GM12874 (cell line): Measurements from ENCODE around the gene ADAMTS20.

Source experiments
- TF ChIP-seq, protein P1 (sequence below): IDR thresholded peaks from 2 replicates; pipeline ENCODE4 v1.5.1; 2011; ENCODE audit warnings: low read depth, mild to moderate bottlenecking, control low read depth, low read length, moderate library complexity; ENCODE audit not compliant: insufficient read depth

Gene ADAMTS20

DNA sequence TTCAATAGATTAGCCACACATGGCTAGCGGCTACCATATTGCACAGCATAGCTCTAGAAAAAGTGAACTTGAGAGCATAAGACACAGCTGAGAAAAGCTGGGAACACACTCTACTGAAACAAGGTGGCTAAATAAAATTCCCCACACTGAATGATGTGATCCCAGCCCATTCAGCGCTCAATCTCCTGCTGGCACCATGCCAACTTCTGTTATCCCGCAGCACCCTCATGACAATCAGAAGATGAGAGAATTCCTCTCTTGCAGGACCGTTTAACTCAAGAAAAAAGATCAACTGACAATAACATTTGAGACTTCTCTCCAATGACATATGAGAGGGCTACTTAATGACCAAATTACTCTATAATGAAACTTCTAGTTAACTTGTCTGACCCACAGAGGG lies 115.4 kb downstream of the ADAMTS20 start:
- TF ChIP-seq, protein P1, sequence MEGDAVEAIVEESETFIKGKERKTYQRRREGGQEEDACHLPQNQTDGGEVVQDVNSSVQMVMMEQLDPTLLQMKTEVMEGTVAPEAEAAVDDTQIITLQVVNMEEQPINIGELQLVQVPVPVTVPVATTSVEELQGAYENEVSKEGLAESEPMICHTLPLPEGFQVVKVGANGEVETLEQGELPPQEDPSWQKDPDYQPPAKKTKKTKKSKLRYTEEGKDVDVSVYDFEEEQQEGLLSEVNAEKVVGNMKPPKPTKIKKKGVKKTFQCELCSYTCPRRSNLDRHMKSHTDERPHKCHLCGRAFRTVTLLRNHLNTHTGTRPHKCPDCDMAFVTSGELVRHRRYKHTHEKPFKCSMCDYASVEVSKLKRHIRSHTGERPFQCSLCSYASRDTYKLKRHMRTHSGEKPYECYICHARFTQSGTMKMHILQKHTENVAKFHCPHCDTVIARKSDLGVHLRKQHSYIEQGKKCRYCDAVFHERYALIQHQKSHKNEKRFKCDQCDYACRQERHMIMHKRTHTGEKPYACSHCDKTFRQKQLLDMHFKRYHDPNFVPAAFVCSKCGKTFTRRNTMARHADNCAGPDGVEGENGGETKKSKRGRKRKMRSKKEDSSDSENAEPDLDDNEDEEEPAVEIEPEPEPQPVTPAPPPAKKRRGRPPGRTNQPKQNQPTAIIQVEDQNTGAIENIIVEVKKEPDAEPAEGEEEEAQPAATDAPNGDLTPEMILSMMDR: no peak

DNA sequence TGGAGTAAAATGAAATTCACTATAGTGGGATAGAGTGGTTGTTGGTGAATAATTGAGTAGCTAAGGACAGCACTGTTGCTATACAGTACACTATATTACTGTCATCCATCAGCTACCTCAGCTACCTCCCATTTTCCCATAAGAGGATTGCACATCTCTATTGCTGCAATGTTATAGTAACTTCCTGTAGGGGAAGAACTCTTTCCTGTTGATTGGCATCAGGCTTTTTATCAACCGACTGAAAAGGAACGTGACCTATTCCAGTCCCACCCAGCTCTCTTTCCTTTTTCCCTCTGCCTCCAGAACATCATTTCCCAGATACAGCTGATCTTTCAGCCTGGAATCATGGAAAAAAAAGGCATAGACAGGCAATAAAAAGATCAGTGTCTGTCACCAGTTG lies 117.4 kb downstream of the ADAMTS20 start:
- TF ChIP-seq, protein P1: no peak

DNA sequence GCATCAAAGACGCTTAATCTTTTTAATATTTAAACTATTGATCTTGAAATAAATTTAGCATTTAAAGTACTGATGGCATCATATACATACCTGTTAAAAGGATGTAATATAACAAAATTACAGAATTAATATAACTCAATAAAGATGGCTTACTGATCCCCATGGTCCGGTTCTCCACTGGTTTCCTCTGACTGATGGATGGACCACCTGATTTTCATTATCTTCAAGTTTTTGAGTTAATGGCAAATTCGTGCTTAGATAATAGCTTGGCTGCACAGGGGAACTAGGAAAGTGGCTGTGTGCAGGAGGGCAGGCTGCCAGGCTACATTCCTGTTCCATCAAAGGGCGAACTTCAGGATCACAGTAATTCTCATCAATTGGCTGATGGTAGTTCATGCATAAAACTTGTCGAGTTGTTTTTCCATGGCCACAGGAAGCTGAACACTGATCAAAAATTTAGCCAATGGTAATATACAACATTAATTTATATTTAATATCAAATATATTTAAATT lies 123.9 kb downstream of the ADAMTS20 start:
- TF ChIP-seq, protein P1: no peak

DNA sequence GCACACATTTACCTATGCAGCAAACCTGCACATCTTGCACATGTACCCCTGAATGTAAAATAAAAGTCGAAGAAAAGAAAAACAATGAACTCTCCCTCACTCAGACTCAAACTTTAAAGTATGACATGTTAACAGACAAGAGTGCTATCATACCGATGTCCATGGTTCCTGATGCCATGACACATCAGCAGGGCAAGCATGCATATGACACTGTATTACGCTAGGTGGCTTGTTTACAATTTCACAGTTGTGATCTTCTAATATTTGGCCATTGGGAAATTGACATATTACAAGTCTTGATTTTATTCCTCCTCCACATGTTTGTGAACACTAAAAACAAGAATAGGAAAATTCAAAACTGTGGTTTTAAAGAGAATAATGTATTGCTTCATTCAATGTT lies 126.6 kb downstream of the ADAMTS20 start:
- TF ChIP-seq, protein P1: no peak

DNA sequence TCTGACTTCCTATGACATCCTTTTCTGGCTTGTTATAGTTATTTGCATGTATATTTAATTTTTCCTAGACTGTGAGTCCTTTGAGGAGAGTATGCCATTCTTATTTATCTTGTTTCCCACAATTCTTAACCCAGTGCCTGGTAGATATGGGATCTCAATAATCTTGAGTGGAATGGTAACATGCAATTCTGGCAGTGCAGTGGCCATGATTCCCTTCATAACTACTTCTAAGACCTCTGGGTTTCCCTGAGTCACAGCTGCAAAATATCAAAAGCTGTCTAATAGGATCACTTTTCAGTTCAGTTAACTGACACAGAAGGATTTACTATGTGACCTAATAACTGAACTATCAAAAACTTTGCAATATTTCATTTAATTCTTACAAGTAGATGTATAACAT lies 135.0 kb downstream of the ADAMTS20 start:
- TF ChIP-seq, protein P1: no peak

DNA sequence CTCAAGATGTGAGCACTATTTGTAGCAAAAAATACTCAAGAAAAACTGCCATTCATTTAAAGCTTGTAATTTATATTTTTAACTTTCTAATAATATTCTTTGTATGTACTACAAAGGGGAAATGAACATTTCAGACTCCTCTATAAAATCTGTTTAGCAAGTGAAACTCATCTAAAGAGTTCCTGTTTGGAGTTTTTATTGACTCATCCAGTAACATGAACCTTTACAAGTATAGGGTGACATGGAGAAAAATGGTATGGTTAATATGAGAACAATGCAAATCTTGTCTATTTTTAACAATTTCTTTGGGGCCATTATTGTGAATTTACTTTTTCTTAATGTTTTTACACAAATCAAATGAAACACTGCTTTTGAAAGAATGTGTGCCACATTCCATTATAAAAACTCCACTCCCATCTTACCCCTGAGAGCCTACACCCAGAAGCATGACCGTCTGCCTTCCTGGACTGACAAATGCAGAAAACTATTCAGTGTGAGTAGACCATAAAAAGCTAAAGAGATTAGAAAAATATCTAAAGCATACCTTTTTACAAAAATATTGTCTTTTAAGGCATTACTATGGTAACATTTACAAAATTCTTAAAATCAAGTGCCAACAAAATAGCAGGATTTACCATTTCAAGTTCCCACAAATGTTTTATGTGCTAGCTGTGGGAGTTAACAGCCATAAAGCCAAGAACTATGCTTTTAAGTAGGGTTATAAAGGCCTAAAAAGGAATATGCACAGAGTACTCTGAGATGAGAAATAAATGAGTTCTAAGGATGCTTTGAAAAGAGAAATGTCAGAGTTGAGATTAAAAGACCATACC lies 144.0 kb downstream of the ADAMTS20 start:
- TF ChIP-seq, protein P1: no peak

DNA sequence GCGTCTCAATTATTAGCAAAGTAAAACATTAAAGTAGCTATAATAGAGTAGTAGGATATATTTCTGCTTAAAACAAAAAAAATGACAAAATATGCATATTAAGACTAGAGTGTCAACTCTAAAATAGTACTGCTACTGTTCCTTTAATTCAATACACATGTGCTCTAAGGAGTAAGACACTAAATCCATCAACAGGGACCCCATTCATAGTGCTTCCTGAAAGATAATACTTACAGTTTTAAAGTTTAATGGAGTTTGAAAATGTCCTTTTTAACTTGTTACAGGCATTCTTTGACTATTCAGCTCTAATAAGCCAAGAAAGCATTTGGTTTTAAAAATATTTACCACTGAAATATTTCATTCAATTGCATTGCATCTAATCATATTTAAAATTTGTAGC lies 145.2 kb downstream of the ADAMTS20 start:
- TF ChIP-seq, protein P1: no peak
